HepG2 (cell line): ENCODE data around the gene NRIP2. TPM values are rescaled to one million over a fixed set of nuclear protein-coding genes. Genes with fewer than 3 reads are reported as not detected.
A peak's percentile ranks its signal among the peaks of the same experiment; 100 is the strongest.

ENCODE experiments used
- CAMTA2 ChIP-seq: sonication (generic); formaldehyde crosslinking; IDR thresholded peaks from 2 replicates; pipeline ENCODE4 v1.4.0; 2020; ENCODE audit warnings: mild to moderate bottlenecking, missing genetic modification reagents, borderline replicate concordance
- CBX2 ChIP-seq, 2 experiments: fragments of 200-600 bp in 1 of 2; sonication (generic); formaldehyde crosslinking in 1 of 2; IDR thresholded peaks; 2 replicates each; pipeline versions ENCODE4 v1.7.0 to v1.8.1; 2018 to 2022; ENCODE audit warnings: low read depth in 2 of 2, low read length in 1 of 2, mild to moderate bottlenecking in 1 of 2, missing genetic modification reagents in 1 of 2
- DNMT1 ChIP-seq: sonication (generic); formaldehyde crosslinking; IDR thresholded peaks from 2 replicates; pipeline ENCODE4 v1.5.1; 2020; ENCODE audit warnings: mild to moderate bottlenecking, missing genetic modification reagents
- GATAD2A ChIP-seq: IDR thresholded peaks from 2 replicates; pipeline ENCODE4 v1.6.1; 2016
- KDM5A ChIP-seq: fragments of 200-600 bp; sonication (generic); IDR thresholded peaks from 2 replicates; pipeline ENCODE4 v1.7.0; 2018; ENCODE audit warnings: antibody characterized with exemption, mild to moderate bottlenecking, low read length, borderline replicate concordance
- MYNN ChIP-seq: sonication (generic); formaldehyde crosslinking; IDR thresholded peaks from 2 replicates; pipeline ENCODE4 v1.4.0; 2020; ENCODE audit warnings: mild to moderate bottlenecking, low read depth, missing genetic modification reagents
- NAIF1 ChIP-seq: sonication (generic); formaldehyde crosslinking; IDR thresholded peaks from 2 replicates; pipeline ENCODE4 v1.5.0; 2020; ENCODE audit warnings: mild to moderate bottlenecking, missing genetic modification reagents, borderline replicate concordance
- NFRKB ChIP-seq: fragments of 450-650 bp; IDR thresholded peaks from 2 replicates; pipeline ENCODE4 v1.6.1; 2017
- PAF1 ChIP-seq: IDR thresholded peaks from 2 replicates; pipeline ENCODE4 v1.6.1; 2016; ENCODE audit warnings: missing genetic modification reagents, missing compliant biosample characterization
- PLRG1 ChIP-seq: fragments of 450-650 bp; conservative IDR thresholded peaks from 2 replicates; pipeline ENCODE4 v1.6.1; 2016
- POLR2G ChIP-seq: fragments of 200-400 bp; formaldehyde crosslinking; IDR thresholded peaks from 2 replicates; pipeline ENCODE4 v1.6.1; 2018; ENCODE audit warnings: mild to moderate bottlenecking, low read depth, low read length, moderate library complexity
- RBM22 ChIP-seq: fragments of 200-400 bp; formaldehyde crosslinking; optimal IDR thresholded peaks from 2 replicates; pipeline ENCODE3; 2017; ENCODE audit warnings: mild to moderate bottlenecking, low read length, moderate library complexity
- SMYD3 ChIP-seq: sonication (generic); formaldehyde crosslinking; IDR thresholded peaks from 2 replicates; pipeline ENCODE4 v1.8.1; 2023; ENCODE audit warnings: mild to moderate bottlenecking, missing genetic modification reagents
- SOX5 ChIP-seq: IDR thresholded peaks from 2 replicates; pipeline ENCODE4 v1.6.1; 2016; ENCODE audit warnings: borderline replicate concordance
- TEF ChIP-seq: sonication (generic); formaldehyde crosslinking; IDR thresholded peaks from 2 replicates; pipeline ENCODE4 v1.5.0; 2020; ENCODE audit warnings: missing genetic modification reagents
- ZC3H4 ChIP-seq: sonication (generic); formaldehyde crosslinking; IDR thresholded peaks from 2 replicates; pipeline ENCODE4 v1.4.0; 2020; ENCODE audit warnings: missing genetic modification reagents, borderline replicate concordance
- ZNF253 ChIP-seq: sonication (generic); formaldehyde crosslinking; IDR thresholded peaks from 2 replicates; pipeline ENCODE4 v1.8.0; 2022; ENCODE audit warnings: mild to moderate bottlenecking, missing genetic modification reagents, borderline replicate concordance
- ZNF382 ChIP-seq: sonication (generic); formaldehyde crosslinking; IDR thresholded peaks from 2 replicates; pipeline ENCODE4 v1.5.0; 2020; ENCODE audit warnings: missing genetic modification reagents, mild to moderate bottlenecking, borderline replicate concordance
- ZNF605 ChIP-seq: sonication (generic); formaldehyde crosslinking; IDR thresholded peaks from 2 replicates; pipeline ENCODE4 v1.8.0; 2022; ENCODE audit warnings: mild to moderate bottlenecking, missing genetic modification reagents
- ZNF644 ChIP-seq: IDR thresholded peaks from 2 replicates; pipeline ENCODE4 v1.6.1; 2016; ENCODE audit warnings: low read depth
- ZNF772 ChIP-seq: sonication (generic); formaldehyde crosslinking; IDR thresholded peaks from 2 replicates; pipeline ENCODE4 v1.5.0; 2020; ENCODE audit warnings: mild to moderate bottlenecking, missing genetic modification reagents
- ZNF841 ChIP-seq: sonication (generic); formaldehyde crosslinking; IDR thresholded peaks from 2 replicates; pipeline ENCODE4 v1.8.1; 2023; ENCODE audit warnings: missing genetic modification reagents, borderline replicate concordance
- ZSCAN20 ChIP-seq: sonication (generic); formaldehyde crosslinking; IDR thresholded peaks from 2 replicates; pipeline ENCODE4 v1.4.0; 2020; ENCODE audit warnings: missing genetic modification reagents, mild to moderate bottlenecking, borderline replicate concordance
- polyA plus RNA-seq, 8 experiments: library from polyadenylated mRNA; depleted of rRNA in 3 of 8; stranded (reverse) in 7 of 8; unstranded in 1 of 8; fragments of >200 nt; fragmentation: Illumina TruSeq in 4 of 8; extraction: Trizol in 4 of 8; gene quantifications; 2 replicates each; pipeline versions ENCODE4 v1.2.1 to v1.2.3, GENCODE V29; 2011 to 2016; ENCODE audit warnings: low read depth in 4 of 8, missing spikeins in 1 of 8, mixed read lengths in 1 of 8; ENCODE audit not compliant: insufficient read depth in 1 of 8
- total RNA-seq, 5 experiments: library from RNA; depleted of rRNA; stranded (reverse); fragments of >200 nt; fragmentation: Illumina TruSeq; extraction: Trizol; gene quantifications; 2 replicates each; pipeline ENCODE4 v1.2.3, GENCODE V29; 2016; ENCODE audit warnings: low read depth in 1 of 5
- TF ChIP-seq, protein P1 (sequence below): sonication (generic); formaldehyde crosslinking; IDR thresholded peaks from 2 replicates; pipeline ENCODE4 v1.4.0; 2020; ENCODE audit warnings: mild to moderate bottlenecking, missing genetic modification reagents
- TF ChIP-seq, protein P2 (sequence below): sonication (generic); formaldehyde crosslinking; IDR thresholded peaks from 2 replicates; pipeline ENCODE4 v1.5.1; 2020; ENCODE audit warnings: missing genetic modification reagents, mild to moderate bottlenecking, borderline replicate concordance
- TF ChIP-seq, protein P3 (sequence below): sonication (generic); formaldehyde crosslinking; IDR thresholded peaks from 2 replicates; pipeline ENCODE4 v1.4.0; 2020; ENCODE audit warnings: missing genetic modification reagents, borderline replicate concordance

NRIP2 gene
- total and polyA plus RNA-seq, 2 of the 13 experiments (the other 11 are each of a cell fraction or from before 2014, with no cell fraction given) = not detected

- TF ChIP-seq ZNF253 (CRISPR knock-in tag) = no peak
- TF ChIP-seq ZNF382 (CRISPR knock-in tag) = no peak
- TF ChIP-seq ZNF772 = no peak; the same call in 1 of the 2 replicates
- no peak for TF ChIP-seq SOX5 (CRISPR knock-in tag)
- TF ChIP-seq ZNF841 (CRISPR knock-in tag) = no peak
- TF ChIP-seq ZNF605 (CRISPR knock-in tag) = no peak
- TF ChIP-seq CBX2 (IDR thresholded peaks at IDR 0.05; ENCODE audit: low read depth, low read length) = no peak
- no peak for TF ChIP-seq CBX2 (CRISPR knock-in tag; IDR thresholded peaks at IDR 0.05; ENCODE audit: low read depth)
- no peak for TF ChIP-seq TEF (CRISPR knock-in tag)
- TF ChIP-seq ZC3H4 (CRISPR knock-in tag) = no peak
- TF ChIP-seq PAF1 (CRISPR knock-in tag) = no peak
- TF ChIP-seq DNMT1 (CRISPR knock-in tag) = no peak
- no peak for TF ChIP-seq PLRG1
- TF ChIP-seq SMYD3 (CRISPR knock-in tag) = no peak
- no peak for TF ChIP-seq POLR2G
- no peak for TF ChIP-seq NAIF1
- 0 out of 2 replicates have a peak, but pooled peaks have one; percentile 15 for TF ChIP-seq GATAD2A
- no peak for TF ChIP-seq MYNN (CRISPR knock-in tag)
- TF ChIP-seq, protein P1, sequence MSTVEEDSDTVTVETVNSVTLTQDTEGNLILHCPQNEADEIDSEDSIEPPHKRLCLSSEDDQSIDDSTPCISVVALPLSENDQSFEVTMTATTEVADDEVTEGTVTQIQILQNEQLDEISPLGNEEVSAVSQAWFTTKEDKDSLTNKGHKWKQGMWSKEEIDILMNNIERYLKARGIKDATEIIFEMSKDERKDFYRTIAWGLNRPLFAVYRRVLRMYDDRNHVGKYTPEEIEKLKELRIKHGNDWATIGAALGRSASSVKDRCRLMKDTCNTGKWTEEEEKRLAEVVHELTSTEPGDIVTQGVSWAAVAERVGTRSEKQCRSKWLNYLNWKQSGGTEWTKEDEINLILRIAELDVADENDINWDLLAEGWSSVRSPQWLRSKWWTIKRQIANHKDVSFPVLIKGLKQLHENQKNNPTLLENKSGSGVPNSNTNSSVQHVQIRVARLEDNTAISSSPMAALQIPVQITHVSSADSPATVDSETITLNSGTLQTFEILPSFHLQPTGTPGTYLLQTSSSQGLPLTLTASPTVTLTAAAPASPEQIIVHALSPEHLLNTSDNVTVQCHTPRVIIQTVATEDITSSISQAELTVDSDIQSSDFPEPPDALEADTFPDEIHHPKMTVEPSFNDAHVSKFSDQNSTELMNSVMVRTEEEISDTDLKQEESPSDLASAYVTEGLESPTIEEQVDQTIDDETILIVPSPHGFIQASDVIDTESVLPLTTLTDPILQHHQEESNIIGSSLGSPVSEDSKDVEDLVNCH (CRISPR knock-in tag) = no peak
- no peak for TF ChIP-seq CAMTA2 (CRISPR knock-in tag)
- no peak for TF ChIP-seq ZNF644 (CRISPR knock-in tag)
- TF ChIP-seq KDM5A = no peak
- no peak for TF ChIP-seq NFRKB
- TF ChIP-seq, protein P2, sequence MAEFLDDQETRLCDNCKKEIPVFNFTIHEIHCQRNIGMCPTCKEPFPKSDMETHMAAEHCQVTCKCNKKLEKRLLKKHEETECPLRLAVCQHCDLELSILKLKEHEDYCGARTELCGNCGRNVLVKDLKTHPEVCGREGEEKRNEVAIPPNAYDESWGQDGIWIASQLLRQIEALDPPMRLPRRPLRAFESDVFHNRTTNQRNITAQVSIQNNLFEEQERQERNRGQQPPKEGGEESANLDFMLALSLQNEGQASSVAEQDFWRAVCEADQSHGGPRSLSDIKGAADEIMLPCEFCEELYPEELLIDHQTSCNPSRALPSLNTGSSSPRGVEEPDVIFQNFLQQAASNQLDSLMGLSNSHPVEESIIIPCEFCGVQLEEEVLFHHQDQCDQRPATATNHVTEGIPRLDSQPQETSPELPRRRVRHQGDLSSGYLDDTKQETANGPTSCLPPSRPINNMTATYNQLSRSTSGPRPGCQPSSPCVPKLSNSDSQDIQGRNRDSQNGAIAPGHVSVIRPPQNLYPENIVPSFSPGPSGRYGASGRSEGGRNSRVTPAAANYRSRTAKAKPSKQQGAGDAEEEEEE (CRISPR knock-in tag) = no peak
- TF ChIP-seq, protein P3, sequence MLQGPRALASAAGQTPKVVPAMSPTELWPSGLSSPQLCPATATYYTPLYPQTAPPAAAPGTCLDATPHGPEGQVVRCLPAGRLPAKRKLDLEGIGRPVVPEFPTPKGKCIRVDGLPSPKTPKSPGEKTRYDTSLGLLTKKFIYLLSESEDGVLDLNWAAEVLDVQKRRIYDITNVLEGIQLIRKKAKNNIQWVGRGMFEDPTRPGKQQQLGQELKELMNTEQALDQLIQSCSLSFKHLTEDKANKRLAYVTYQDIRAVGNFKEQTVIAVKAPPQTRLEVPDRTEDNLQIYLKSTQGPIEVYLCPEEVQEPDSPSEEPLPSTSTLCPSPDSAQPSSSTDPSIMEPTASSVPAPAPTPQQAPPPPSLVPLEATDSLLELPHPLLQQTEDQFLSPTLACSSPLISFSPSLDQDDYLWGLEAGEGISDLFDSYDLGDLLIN = no peak
- no peak for TF ChIP-seq RBM22
- TF ChIP-seq ZSCAN20 (CRISPR knock-in tag) = no peak
These were observed 43.3 kb upstream of the NRIP2 start (continued) for GRCh38 chr12:2877953-2878732.
